Skeletal muscle satellite cell (primary cell): ENCODE data around the gene EXOSC1. TPM values are rescaled to one million over a fixed set of nuclear protein-coding genes. Genes with fewer than 3 reads are reported as not detected.

Source experiments
- small RNA-seq: library from RNA; depleted of rRNA; stranded (forward); fragments of <200 nt; gene quantifications from one replicate; pipeline ENCODE3, GENCODE V24; 2012

Gene EXOSC1

Small RNA genes lying within 50 kb of the gene (small RNA-seq; reads per million reads assigned to genes)
- gene RF00019, result not detected
